Neural progenitor cell (in vitro differentiated cells): ENCODE results near the gene PRRC2B. TPM values are rescaled to one million over a fixed set of nuclear protein-coding genes. Genes with fewer than 3 reads are reported as not detected.

Source experiments
- DNase-seq: peaks from one replicate; pipeline ENCODE4 v3.0.0-alpha.2; 2016; ENCODE audit warnings: low spot score
- H2AFZ ChIP-seq: fragments of 200-600 bp; sonication (generic); replicated peaks from 2 replicates; pipeline ENCODE4 v1.6.1; 2016; ENCODE audit warnings: antibody characterized with exemption
- H3F3A ChIP-seq: fragments of 200-600 bp; sonication (generic); 2 replicates; pipeline ENCODE4 v1.6.1; 2016; ENCODE audit warnings: antibody characterized with exemption, low read depth
- H3K27ac ChIP-seq: fragments of 200-600 bp; sonication (generic); 2 replicates; pipeline ENCODE4 v1.5.1; 2016; ENCODE audit warnings: mild to moderate bottlenecking
- H3K27me3 ChIP-seq: fragments of 200-600 bp; sonication (generic); 2 replicates; pipeline ENCODE4 v1.6.1; 2016; ENCODE audit warnings: mild to moderate bottlenecking, moderate library complexity
- H3K36me3 ChIP-seq: fragments of 200-600 bp; sonication (generic); 2 replicates; pipeline ENCODE4 v1.5.1; 2016
- H3K4me1 ChIP-seq: fragments of 200-600 bp; sonication (generic); 2 replicates; pipeline ENCODE4 v1.6.1; 2016; ENCODE audit warnings: mixed run types
- H3K4me2 ChIP-seq: fragments of 200-600 bp; sonication (generic); 2 replicates; pipeline ENCODE4 v1.6.1; 2016
- H3K4me3 ChIP-seq: fragments of 200-600 bp; sonication (generic); 2 replicates; pipeline ENCODE4 v1.5.1; 2016
- H3K79me2 ChIP-seq: fragments of 200-600 bp; sonication (generic); 2 replicates; pipeline ENCODE4 v1.6.1; 2016; ENCODE audit warnings: low read depth
- H3K9ac ChIP-seq: fragments of 200-600 bp; sonication (generic); 2 replicates; pipeline ENCODE4 v1.6.1; 2016
- H3K9me3 ChIP-seq: fragments of 200-600 bp; sonication (generic); 2 replicates; pipeline ENCODE4 v1.5.1; 2016; ENCODE audit warnings: low read depth
- H4K20me1 ChIP-seq: fragments of 200-600 bp; sonication (generic); 2 replicates; pipeline ENCODE4 v1.6.1; 2016; ENCODE audit warnings: low read depth
- H3K27ac Mint-ChIP-seq: 3 replicates; pipeline ENCODE4 v1.8.0; 2021; ENCODE audit warnings: mixed read lengths
- H3K27me3 Mint-ChIP-seq: 2 replicates; pipeline ENCODE4 v1.8.0; 2022; ENCODE audit warnings: low read depth, mild to moderate bottlenecking, inconsistent platforms, moderate library complexity, mixed read lengths; ENCODE audit not compliant: insufficient read depth
- H3K36me3 Mint-ChIP-seq: 3 replicates; pipeline ENCODE4 v1.8.0; 2021; ENCODE audit warnings: mixed read lengths
- H3K4me1 Mint-ChIP-seq: 3 replicates; pipeline ENCODE4 v1.8.0; 2021; ENCODE audit warnings: mixed read lengths
- H3K4me3 Mint-ChIP-seq: 3 replicates; pipeline ENCODE4 v1.8.0; 2021; ENCODE audit warnings: mild to moderate bottlenecking, moderate library complexity, mixed read lengths
- H3K9me3 Mint-ChIP-seq: 3 replicates; pipeline ENCODE4 v1.8.0; 2020; ENCODE audit warnings: mixed read lengths
- CTCF ChIP-seq: fragments of 200-600 bp; sonication (generic); IDR thresholded peaks from 2 replicates; pipeline ENCODE4 v1.5.1; 2017; ENCODE audit warnings: antibody characterized with exemption, mild to moderate bottlenecking
- EZH2 ChIP-seq: fragments of 200-600 bp; sonication (generic); IDR thresholded peaks from 2 replicates; pipeline ENCODE4 v1.6.1; 2017; ENCODE audit warnings: antibody characterized with exemption, mild to moderate bottlenecking, moderate library complexity
- EZH2phosphoT487 ChIP-seq: fragments of 200-600 bp; sonication (generic); IDR thresholded peaks from 2 replicates; pipeline ENCODE4 v1.6.1; 2017; ENCODE audit warnings: antibody characterized with exemption
- total RNA-seq: library from RNA; depleted of rRNA; stranded (reverse); fragments of >200 nt; gene quantifications from 2 replicates; pipeline ENCODE4 v1.2.3, GENCODE V29; 2015; ENCODE audit warnings: low replicate concordance

PRRC2B gene
- total RNA-seq, 1 donor from 2014 or later, result 139 TPM

DNA sequence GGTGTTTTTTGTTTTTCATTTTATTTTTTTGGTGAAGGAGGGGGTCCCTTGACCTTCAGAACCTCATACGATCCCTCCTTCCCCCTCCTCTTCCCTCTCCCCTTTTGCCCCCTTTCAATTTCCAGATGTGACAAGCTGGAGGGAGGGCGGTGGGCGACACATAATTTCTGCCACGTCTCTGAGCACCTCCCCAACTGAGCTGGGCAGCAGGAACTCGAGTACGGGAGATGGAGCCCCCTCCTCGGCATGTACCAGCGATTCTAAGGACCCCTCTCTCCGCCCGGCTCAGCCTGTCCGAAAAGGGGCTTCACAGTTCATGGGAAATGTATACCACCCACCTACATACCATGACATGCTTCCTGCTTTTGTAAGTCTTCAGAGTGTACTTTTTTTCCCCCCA lies 52.4 kb downstream of the PRRC2B start:
- peaks cover 90% of the 10 kb centered on the region for H4K20me1 ChIP-seq
- no peaks in the 10 kb centered on the region for H3K9me3 Mint-ChIP-seq
- H3K4me1 Mint-ChIP-seq, result no peaks in the 10 kb centered on the region
- H3K27ac ChIP-seq, result peak overlapping the region; percentile 29
- H2AFZ ChIP-seq, result no peak overlapping the region
- peaks cover 61% of the 10 kb centered on the region for H3K36me3 Mint-ChIP-seq
- no peak for TF ChIP-seq EZH2
- no peak for TF ChIP-seq EZH2phosphoT487
- no peak for TF ChIP-seq CTCF
- no peak overlapping the region for H3K4me3 Mint-ChIP-seq
- H3K27me3 Mint-ChIP-seq, result peaks cover 3% of the 10 kb centered on the region
- peaks cover 97% of the 10 kb centered on the region for H3K79me2 ChIP-seq
- H3K27ac Mint-ChIP-seq, result no peak overlapping the region
- H3K4me2 ChIP-seq, result no peak overlapping the region
- no peak overlapping the region for H3K4me3 ChIP-seq
- H3K9me3 ChIP-seq, result no peaks in the 10 kb centered on the region
- peaks cover 19% of the 10 kb centered on the region for H3K36me3 ChIP-seq
- no peak for DNase-seq
- no peak overlapping the region for H3K9ac ChIP-seq
- peaks cover 17% of the 10 kb centered on the region for H3K4me1 ChIP-seq
- H3K27me3 ChIP-seq, result no peaks in the 10 kb centered on the region
- peaks cover 68% of the 10 kb centered on the region for H3F3A ChIP-seq

GRCh38 chr9:131447148-131447547 lies 53.3 kb downstream of the PRRC2B start:
- TF ChIP-seq EZH2, result no peak
- peaks cover 3% of the 10 kb centered on the region for H3K27me3 Mint-ChIP-seq
- peaks cover 59% of the 10 kb centered on the region for H3F3A ChIP-seq
- no peak overlapping the region for H3K4me3 Mint-ChIP-seq
- peaks cover 97% of the 10 kb centered on the region for H3K79me2 ChIP-seq
- no peak overlapping the region for H3K4me3 ChIP-seq
- H3K27ac ChIP-seq, result no peak overlapping the region
- no peaks in the 10 kb centered on the region for H3K9me3 Mint-ChIP-seq
- H3K4me1 Mint-ChIP-seq, result no peaks in the 10 kb centered on the region
- no peak for DNase-seq
- H3K9me3 ChIP-seq, result no peaks in the 10 kb centered on the region
- peaks cover 87% of the 10 kb centered on the region for H4K20me1 ChIP-seq
- no peaks in the 10 kb centered on the region for H3K27me3 ChIP-seq
- H2AFZ ChIP-seq, result no peak overlapping the region
- H3K4me1 ChIP-seq, result peaks cover 17% of the 10 kb centered on the region
- peaks cover 62% of the 10 kb centered on the region for H3K36me3 Mint-ChIP-seq
- peaks cover 23% of the 10 kb centered on the region for H3K36me3 ChIP-seq
- no peak overlapping the region for H3K4me2 ChIP-seq
- no peak overlapping the region for H3K27ac Mint-ChIP-seq
- H3K9ac ChIP-seq, result no peak overlapping the region

DNA sequence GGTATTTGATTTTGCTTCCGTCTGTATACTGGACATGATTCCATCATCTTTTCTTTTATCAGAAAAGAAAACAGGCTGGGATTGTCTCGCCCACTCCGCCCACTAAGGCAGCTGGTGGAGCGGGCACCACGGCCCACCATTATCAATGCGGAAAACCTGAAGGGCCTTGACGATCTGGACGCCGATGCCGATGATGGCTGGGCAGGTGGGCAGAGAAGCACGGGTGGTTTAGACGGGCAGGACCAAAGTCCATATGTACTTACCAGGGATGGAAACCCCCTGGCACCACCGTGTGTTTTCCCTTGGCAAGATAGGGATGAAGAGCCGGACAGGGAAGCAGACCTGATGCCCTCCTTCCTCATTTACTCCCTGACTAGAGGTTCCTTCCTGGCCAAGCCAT lies 53.7 kb downstream of the PRRC2B start:
- peaks cover 3% of the 10 kb centered on the region for H3K27me3 Mint-ChIP-seq
- peaks cover 63% of the 10 kb centered on the region for H3K36me3 Mint-ChIP-seq
- H3K27me3 ChIP-seq, result no peaks in the 10 kb centered on the region
- no peak for TF ChIP-seq EZH2phosphoT487
- no peak overlapping the region for H3K4me3 ChIP-seq
- peaks cover 97% of the 10 kb centered on the region for H3K79me2 ChIP-seq
- H3K4me1 Mint-ChIP-seq, result no peaks in the 10 kb centered on the region
- H3K4me3 Mint-ChIP-seq, result no peak overlapping the region
- peaks cover 17% of the 10 kb centered on the region for H3K4me1 ChIP-seq
- H3K36me3 ChIP-seq, result peaks cover 21% of the 10 kb centered on the region
- H3K9ac ChIP-seq, result no peak overlapping the region
- peaks cover 55% of the 10 kb centered on the region for H3F3A ChIP-seq
- H3K4me2 ChIP-seq, result no peak overlapping the region
- H3K9me3 ChIP-seq, result no peaks in the 10 kb centered on the region
- no peak for DNase-seq
- no peak overlapping the region for H2AFZ ChIP-seq
- H4K20me1 ChIP-seq, result peaks cover 87% of the 10 kb centered on the region
- H3K27ac ChIP-seq, result peak overlapping the region; percentile 54
- no peak overlapping the region for H3K27ac Mint-ChIP-seq
- no peaks in the 10 kb centered on the region for H3K9me3 Mint-ChIP-seq

DNA sequence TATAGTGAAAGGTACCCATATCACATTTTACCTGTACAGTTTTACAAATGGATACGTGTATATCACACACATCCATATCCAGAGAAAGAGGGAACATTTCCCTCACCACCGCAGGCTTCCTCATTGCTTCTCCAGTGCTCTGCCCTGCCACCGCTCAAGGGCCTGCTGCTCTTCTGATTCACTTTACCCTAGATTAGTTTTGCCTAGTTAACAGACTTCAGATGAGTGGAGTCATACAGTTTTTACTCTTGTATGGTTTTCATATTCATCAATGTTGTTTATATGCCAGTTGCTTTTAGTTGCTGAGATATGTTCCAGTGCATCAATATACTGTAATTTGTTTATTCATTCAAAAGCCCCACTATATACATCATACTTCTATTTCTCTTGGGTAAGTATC lies 54.9 kb downstream of the PRRC2B start:
- peaks cover 88% of the 10 kb centered on the region for H4K20me1 ChIP-seq

More for the DNA sequence above, 54.9 kb downstream of the PRRC2B start:
- Mint-ChIP-seq H3K27me3 (peaks cover 3% of the 10 kb centered on the region), H3K4me1 (no peaks in the 10 kb centered on the region), H3K4me3 (no peak overlapping the region), H3K36me3 (peaks cover 67% of the 10 kb centered on the region), H3K27ac (no peak overlapping the region), H3K9me3 (no peaks in the 10 kb centered on the region)
- H3K36me3 ChIP-seq, result peaks cover 19% of the 10 kb centered on the region
- no peak overlapping the region for H3K9ac ChIP-seq
- peaks cover 10% of the 10 kb centered on the region for H3K4me1 ChIP-seq
- no peaks in the 10 kb centered on the region for H3K9me3 ChIP-seq
- no peak for DNase-seq
- no peak overlapping the region for H3K4me2 ChIP-seq
- no peaks in the 10 kb centered on the region for H3K27me3 ChIP-seq
- no peak overlapping the region for H3K4me3 ChIP-seq
- peaks cover 97% of the 10 kb centered on the region for H3K79me2 ChIP-seq
- peaks cover 47% of the 10 kb centered on the region for H3F3A ChIP-seq
- no peak for TF ChIP-seq EZH2
- TF ChIP-seq CTCF, result no peak
- TF ChIP-seq EZH2phosphoT487, result no peak
- H3K27ac ChIP-seq, result no peak overlapping the region
- H2AFZ ChIP-seq, result no peak overlapping the region
